Activated CD4-positive, CD25-positive, alpha-beta regulatory T cell treated with anti-CD3 and anti-CD28 coated beads, Interleukin-2, amount 50 U/mL, for 24 hours (primary cell): ENCODE data around the gene LMCD1.

ENCODE experiments used
- ATAC-seq, 2 donors: fragments of 150-1000 bp; cut with Tn5 transposase; one replicate each; pipeline ENCODE4 v1.10.0; 2021; ENCODE audit warnings: mild to moderate bottlenecking in 1 of 2, moderate library complexity in 1 of 2

Gene LMCD1

DNA sequence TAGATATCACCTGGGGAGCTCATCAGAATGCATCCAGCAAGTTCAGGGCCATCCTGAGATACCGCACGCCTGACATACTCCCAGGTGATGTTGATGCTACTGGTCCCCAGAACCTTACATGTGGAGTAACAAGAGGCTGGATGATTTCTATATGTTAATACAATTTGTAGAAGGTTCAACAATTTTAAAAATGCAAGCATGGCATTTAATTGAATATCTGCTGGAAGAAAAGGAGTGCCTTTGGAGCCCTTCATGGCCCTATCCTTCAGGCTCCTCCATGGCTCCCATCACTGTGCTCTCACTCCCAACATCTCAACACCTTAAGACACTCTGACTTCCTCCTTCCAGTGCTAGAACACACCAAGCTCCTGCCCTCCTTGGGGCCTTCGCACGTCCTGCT, 36.6 kb downstream of the LMCD1 start:
- ATAC-seq: no peak

DNA sequence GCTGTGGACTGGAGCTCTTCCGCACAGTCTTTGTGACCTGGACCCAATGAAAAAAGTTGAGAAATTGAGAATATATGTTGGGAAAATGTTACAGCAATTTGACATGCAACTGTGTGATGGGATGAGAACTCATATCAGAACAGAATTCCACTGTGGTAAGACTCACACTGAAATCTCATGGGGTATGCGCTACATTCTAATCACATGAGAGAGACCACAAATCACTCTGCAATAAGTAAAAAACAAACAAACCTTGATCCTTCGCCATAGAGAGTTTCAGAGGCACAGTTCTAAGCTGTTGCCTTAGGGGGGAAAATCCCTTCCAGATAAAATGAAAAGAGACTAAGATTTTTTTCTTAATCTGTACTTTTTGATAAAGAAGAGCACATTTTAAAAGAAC, 37.3 kb downstream of the LMCD1 start:
- no peak for ATAC-seq

DNA sequence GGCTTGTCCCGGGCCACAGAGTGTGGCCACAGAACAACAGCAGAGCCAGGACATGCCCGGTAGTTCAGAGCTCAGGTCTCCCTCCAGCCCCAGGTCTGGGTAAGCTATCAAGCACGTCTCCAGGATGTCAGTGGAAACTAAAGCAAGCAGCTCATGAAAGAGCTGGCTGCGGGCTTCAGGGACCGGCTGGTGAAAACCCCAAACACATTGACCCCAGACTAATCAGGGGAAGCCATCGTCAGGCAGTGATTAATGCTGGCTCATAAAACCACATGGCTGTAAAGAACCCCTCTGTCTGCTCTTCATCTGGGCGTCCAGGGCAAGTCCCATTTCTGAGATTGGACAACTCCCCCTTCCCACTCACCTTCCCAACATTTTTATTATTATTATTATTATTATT, 37.8 kb downstream of the LMCD1 start:
- peak; percentile 29 to 36 for ATAC-seq

DNA sequence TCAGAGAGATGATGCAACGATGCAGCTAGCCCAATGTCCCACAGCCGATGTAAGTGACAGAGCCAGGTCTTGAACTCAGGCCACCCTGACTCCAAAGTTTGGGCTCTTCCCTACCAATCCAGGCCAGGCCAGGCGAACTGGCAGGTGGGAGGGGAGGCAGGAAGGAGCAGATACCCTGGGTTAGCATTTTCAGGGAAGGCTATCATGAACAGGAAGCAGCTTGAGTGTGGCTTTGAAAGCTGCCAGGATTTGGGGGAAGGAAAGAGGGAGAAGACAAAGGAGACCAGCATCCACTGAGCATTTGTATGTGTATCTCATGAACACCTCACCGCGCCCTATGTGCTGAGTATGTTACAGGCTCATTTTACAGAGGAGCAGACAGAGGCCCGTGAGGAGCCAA, 38.8 kb downstream of the LMCD1 start:
- ATAC-seq: no peak

DNA sequence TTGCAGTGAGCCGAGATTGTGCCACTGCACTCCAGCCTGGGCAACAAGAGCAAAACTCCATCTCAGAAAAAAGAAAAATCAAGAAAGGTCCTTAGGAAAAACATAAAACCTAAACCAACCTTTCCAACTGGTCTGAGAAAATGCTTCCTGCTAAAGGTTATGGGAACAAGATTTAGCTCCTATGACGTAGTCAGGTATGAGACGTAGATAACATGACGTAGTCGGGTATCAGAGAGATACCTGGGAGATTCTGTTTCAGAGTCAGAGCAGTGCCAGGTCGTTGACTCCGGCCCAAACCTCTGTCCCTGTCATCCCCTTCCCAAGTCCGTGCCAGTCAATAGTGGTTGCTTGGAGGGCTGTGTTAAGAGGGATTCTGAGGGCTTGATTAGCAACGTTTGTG, 39.9 kb downstream of the LMCD1 start:
- no peak for ATAC-seq

DNA sequence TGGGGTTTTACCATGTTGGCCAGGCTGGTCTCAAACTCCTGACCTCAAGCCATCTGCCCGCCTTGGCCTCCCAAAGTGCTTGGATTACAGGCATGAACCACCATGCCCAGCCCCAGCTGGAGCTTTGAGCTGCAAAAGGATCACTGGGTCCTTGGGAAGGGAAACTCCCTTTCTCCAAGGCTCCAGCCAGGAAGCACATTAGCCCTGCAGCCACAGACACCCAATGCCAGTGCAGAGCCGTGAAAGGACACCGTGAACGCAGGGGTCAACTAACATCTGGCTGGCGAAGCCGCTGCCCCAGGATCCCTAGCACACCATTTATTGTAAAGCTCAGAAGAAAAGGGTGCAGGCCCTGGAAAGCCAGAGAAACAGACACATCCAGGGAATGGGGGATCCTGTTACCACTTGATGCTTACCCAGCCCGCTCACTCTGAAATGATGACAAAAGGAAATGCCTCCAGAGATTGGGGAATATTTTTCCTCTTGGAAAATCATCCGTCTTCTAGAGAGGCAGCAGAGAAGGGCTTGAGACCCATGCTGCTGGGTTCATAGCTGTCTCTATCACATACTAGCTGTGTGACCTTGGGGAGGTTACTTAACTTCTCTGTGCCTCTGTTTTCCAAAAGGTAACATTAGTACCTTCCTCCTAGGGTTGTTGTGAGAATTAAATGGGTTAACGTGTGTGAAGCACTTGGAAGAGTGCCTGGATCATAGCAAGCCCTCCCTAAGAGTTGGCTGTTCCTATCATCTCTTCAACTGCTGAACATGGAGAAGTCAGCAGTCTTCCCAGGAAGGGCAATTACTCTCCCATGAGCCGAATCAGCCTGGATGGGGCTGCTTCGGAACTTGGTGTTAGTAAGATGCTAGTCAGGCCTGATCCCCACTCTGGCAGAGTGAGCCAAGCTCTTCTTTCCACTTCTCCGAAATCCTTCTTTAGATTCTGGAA, 40.8 kb downstream of the LMCD1 start:
- no peak for ATAC-seq

DNA sequence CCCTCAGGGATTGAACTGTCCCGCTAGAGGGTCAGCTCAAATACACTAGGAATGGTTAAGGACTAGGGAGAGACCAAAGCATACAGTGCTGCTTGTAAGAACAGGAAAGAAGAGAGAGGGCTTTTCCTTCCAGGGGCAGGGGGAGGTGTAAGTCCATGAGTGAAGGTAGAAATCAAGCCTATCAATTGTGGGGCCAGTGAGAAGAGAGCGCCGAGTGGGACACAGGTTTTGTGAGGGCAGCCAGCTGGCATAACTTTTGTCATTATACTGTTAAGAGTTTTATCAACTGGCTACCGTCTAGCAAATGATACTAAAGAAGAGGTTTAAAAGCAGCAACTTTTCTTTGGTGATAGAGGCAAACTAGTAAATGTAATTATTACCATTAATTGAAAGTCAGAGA, 45.0 kb downstream of the LMCD1 start:
- no peak for ATAC-seq

DNA sequence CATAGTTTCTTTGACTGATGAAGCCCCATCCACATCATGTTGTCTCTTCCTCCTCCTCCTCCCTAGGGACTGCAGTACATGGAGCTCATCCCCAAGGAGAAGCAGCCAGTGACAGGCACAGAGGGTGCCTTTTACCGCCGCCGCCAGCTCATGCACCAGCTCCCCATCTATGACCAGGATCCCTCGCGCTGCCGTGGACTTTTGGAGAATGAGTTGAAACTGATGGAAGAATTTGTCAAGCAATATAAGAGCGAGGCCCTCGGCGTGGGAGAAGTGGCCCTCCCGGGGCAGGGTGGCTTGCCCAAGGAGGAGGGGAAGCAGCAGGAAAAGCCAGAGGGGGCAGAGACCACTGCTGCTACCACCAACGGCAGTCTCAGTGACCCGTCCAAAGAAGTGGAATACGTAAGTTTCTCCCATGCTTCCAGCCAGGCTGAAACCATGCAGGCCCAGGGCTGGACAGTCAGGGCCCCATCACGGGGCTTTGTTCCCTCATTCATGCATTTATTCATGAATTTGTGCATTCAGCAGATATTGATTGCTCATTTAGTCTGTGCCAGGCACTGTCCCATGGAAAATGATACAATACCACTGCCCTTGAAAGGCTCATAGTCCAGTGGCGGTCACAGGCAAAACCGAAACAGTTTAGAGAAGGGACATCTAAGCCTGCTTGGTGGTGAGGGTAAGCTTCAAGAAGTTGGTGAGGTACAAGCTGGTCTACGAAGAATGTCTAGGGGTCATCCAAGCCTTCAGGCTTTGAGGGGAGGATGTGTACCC, 47.1 kb downstream of the LMCD1 start:
- ATAC-seq: no peak

DNA sequence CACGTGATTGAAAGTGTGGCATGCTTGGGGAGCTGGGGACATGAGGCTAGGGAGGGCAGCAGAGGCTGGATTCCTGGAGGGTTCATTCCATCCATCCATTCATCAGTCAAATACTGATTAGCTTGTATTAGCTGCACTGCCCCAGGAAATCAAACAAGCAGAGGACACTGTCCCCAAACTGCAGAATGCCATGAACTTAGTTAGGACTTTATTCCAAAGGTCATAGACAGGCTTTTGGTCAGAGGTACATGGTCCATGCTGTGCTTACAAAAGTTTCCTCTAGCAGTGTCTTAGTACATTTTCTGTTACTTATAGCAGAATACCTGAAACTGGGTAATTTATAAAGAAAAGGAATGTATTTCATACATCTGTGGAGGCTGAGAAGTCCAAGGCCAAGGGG, 47.7 kb downstream of the LMCD1 start:
- no peak for ATAC-seq

DNA sequence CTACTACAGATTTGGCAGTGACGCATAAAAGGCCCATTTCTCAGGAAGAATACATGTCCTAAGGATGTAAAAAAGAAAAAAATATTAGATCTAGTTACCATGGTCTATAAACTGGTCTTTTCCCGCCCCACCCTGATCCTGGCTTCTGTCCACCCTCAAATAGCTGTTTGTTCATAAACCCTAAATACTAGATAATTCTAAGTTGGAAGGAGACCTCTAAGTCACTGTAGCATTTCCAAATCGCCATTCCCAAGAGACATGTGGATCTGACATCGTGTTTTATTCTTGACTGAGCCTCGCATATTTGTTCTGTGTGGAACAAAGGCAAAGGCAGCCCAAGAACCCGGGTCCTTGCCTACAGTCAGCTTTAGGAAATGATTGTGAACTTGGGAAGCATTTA, 49.0 kb downstream of the LMCD1 start:
- ATAC-seq: no peak

DNA sequence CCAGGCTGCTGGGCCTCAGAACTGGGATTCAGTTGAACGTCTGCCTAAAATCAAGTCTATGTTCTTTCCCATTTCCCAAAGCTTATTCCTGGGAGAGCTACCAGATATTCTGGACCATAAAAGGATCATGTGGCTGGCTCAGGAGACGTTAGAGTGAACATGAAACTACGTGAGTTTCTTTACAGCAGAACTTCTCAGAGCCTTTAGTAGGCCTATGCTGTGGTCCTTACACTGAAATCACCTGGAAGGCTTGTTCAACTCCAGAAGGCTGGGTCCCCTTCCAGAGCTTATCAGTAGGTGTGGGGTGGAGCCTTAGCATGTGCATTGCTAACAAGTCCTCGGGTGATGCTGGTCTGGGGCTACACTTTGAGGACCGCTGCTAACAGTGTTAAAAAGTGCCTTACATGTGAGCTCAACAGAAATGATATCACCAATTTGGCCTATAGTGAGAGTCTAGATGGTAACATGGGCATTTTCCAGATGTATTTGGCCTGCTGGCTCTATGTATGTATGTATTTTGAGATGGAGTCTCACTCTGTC, 50.7 kb downstream of the LMCD1 start:
- no peak for ATAC-seq

DNA sequence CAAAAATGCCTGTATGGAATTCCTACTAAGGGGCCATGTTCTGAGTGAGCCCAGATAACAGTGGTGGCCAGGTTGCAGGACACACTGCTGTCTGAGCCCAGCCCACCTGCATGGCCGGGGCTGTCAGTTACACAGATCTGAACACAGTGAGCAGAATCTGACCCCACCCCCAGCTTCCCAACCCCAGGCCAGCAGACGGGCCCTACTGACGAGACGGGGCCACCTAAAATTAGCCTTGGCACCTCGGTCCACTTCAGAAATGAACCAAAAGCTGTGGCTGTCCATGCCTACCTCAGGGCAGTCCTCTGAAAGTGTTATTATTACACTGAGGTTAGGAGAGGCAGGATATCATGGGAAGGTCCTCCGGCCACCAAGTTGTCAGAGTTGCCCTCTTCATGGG, 51.8 kb downstream of the LMCD1 start:
- no peak for ATAC-seq

DNA sequence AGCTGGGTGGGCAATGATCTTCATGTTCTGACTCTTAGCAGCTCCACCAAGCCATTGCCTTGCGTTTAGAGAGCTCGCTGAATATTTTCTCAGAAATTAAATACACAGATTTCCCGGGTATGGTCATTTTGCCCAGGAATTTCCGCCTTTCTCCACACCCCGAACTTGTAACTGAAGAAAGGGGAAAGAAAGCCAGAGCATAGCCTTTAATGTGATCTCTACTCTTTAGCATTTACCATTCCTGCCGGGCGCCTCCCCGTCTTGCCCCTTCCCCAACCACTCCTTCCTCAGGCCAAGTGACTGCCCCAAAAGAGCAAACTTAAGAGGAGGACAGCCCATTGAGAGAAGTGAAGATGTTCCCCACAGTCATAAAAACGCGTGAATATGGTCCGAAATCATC, 53.1 kb downstream of the LMCD1 start:
- ATAC-seq: no peak

DNA sequence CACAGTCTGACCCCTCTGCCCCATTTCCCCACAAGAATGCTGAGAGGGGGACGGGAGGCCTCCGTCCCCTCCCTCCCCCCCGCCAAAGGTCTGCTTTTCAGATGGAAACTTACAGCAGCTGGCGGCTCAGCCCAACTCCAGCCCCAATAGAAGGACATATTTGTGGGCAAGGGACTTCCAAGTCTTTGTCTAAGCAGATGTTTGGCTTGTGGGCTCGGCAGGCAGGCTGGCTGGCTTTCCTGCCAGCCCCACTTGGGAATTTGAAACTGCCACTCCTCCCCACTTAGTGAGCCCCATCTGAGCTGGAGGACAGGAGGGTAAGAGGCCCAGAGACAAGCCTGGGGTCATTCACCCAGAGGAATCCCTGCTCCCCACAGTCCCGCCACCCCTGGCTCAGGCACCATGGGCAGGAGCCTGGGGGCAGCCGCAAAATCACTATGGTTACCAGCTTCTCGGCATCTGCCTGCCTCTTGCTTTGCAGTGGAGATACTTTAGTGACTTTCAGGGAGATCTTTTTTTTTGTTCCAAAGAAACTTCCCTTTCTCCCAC, 53.6 kb downstream of the LMCD1 start:
- no peak for ATAC-seq

DNA sequence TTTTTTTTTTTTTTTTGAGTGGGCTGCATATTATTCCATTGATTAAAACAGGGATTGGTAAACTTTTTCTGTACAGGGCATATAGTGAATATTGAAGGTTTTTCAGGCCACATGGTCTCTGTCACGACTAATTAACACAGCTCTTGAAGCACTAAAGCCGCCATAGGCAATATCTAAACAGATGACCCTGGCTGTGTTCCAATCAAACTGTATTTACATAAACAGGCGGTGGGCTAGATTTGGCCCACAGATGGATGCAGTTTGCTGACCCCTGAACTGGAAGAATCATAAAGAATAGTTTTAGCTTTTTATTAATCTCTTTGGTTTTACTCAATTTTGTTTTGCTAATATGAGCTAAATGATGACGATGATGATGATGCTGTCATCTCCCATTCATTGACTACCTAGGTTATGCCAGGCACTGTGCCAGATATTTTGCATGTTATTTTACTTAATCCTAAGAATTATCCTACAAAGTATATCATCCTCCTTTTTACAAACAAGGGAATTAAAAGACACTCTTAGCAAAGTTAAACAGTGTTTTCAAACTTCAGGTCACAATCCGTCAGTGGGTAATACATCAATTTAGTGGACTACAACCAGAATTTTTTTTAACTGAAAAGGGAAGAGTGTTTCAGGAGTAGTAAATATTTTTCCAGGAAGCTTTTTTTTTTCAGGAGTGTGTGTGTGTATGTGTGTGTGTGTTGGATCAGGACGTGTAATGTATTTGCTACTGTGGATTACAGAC, 54.3 kb downstream of the LMCD1 start:
- ATAC-seq: no peak

DNA sequence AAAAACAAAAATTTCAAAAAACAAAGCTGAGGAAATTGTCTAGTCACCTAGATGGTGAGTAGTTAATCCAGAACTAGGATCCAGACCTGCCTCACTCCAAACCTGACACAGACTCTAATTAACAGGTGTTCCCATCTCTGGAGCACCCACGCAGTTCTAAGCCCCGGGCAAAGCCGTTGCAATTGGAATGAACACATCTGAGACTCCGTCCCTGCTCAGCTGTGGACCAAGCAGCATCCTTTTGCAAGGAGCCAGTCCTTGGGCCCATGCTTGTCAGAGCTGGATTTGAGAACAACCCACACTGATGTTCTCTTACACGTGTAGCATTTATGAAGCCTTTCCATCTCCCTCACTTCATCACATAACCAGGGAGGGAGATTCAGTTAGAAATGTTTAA, 54.8 kb downstream of the LMCD1 start:
- no peak for ATAC-seq

DNA sequence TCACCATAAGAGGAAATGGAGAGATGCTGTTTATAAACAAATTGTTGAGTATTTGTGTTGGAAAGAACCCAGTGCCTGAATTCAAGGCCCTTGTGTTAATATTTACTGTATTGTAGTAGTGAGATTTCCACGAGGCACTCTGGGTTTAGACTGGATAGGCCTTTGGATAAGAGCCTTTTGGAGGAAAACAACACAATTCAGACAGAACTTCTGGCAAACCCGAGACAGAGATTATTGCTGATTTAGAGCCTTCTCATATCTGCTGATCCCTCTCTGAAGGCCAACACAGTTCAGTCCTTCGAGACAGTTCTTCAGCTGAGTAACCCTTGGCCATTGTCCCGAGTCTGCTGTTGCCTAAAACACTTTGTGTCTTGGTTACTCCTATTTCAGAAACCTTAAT, 55.7 kb downstream of the LMCD1 start:
- no peak for ATAC-seq

DNA sequence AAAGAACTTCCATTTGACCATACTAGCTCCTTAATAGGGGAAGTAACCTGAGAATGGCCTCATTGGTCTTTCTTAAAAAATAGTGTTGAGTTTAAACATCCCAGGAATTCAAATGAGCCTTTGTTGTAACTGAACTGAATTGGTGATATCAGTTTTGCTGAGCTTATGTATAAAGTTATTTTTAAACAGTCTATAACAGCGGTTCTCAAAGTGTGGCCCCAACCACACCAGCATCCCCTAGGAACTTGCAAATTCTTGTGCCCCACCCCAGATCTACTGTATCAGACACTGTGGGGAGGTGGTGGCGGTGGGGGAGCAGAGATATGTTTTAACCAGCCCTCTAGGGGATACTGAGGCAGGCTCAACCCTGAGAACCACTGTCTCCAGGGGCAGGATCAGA, 57.0 kb downstream of the LMCD1 start:
- no peak for ATAC-seq

DNA sequence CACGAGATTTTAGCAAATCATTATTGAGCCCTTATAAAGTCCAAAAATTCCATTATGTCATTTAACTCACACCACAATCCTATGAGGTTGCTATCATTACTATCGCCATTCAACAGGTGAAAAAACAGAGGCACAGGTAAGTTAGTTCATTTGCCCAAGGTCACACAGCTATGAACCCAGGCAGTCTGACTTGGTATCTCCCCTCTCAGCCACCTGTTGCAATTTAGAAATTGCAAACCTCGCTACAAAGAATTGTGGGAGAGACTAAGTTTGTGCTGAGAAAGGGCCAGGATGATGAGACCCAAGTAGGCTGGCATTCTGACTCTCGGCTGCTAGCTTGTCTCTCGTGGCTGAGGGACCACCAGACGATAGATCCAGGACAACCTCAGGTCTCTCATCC, 57.7 kb downstream of the LMCD1 start:
- no peak for ATAC-seq

DNA sequence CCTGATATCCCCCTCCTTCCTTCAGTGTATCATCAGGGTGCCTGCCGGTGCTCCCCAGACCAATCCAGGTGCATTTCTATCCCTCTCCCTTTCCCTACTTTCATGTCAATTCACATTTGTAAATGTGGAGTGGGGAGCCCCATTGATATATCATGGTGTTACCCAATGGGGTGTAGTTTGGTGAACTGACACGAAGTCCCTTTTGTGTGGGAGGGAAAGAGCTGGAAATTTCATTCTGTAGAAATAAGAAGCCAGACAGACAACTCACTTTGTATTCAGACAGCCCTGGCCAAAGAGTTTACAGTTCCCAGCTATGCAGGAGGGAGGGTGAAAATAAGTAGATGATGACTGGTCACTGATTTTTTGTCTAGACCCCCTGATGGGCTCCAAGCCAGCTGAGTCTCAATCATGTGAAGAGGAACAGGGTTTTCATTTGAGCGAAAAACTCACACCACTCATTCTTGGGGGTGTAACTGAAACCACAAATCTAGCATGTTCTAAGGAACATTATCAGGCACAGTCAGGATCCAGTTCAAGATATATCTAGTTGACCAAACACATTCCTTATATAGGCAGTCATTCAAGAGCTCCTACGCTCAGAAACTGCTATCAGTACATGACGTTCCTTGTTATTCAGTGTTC, 58.9 kb downstream of the LMCD1 start:
- no peak for ATAC-seq

DNA sequence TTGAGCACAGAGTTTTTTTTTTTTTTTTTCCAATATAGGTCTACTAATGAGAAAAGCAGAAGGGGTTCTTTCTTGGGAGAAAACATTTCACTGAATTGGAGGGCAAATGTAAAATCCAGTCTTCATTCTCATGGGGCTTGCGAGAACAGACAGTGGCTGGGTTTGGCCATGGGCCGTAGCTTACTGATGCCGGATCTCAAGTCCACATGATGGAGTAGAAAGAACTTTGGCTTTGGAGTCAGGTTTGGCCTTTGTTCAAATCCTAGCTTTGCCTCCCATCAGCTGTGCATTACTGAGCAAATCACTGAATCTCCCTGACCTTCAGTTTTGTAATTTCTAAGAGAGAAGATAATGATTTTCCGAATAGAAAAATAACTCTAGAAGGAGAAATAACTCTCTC, 59.7 kb downstream of the LMCD1 start:
- no peak for ATAC-seq

DNA sequence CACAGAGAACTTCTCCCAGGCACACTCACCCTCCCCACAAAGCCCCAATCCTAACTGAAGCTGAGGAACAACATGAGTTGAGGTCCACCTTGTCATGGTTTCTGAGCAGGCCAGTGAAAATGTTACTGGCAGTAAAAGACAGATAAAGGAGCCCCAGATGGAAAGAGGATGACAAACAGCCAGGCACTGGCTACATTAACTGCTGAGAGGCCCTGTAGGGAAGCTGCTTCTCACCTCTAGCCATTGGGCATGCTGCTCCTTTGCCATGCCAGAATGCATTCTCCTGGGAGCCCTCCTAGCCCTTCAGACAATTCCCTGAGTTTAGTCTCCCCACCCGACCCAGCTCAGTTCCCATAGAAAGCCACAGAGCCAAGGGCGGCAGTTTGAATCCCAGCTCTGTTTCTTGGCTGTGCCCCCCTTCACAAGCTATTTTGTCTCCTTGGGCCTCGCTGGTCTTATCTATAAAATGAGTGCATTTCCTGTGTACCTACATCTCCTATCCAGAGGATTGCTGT, 60.5 kb downstream of the LMCD1 start:
- no peak for ATAC-seq
